ENCODE measurements around the gene DIP2C. TPM values are rescaled to one million over a fixed set of nuclear protein-coding genes. Genes with fewer than 3 reads are reported as not detected.

Gene DIP2C
- polyA plus RNA-seq, 1 of the 3 experiments (the other 2 are of a cell fraction): 8.7 TPM

DNA sequence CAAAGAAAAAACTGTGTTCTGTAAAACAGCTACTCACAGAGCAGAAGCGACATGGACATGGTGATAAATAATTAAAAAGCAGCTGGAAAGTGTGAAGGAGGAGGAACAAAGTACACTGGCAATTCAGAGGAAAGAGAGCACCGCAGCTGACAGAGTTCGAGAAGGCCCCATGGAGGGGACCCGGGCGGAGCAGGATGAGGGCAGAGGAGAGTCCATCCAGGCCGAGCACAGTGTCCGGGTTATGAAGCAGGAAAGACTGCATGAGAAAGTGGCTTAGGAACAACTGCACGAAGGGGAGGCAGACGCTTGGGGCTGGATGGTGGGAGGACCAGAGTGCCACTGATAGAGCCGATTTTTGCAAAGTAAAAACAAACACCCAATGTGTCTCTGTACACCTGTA lies 368.7 kb downstream of the DIP2C start:
- Histone ChIP-seq H3K4me2 (no peak overlapping the region), H4K20me1 (ENCODE audit: insufficient read depth) (no peaks in the 10 kb centered on the region), H3K27ac (ENCODE audit: low read depth in 2 of 2, low read length in 1 of 2) (no peak overlapping the region), H3K36me3 (replicated peaks in 1 of 2; ENCODE audit: control insufficient read depth in 1 of 2, insufficient read depth in 2 of 2, low read length in 1 of 2) (peaks cover 13 to 16% of the 10 kb centered on the region in 2 experiments), H3K4me1 (ENCODE audit: control insufficient read depth in 1 of 2, insufficient read depth in 2 of 2, low read depth in 1 of 2, low read length in 1 of 2) (peaks cover 2 to 14% of the 10 kb centered on the region in 2 experiments), H3K9me3 (no peaks in the 10 kb centered on the region), H2AFZ (ENCODE audit: low read depth) (no peak overlapping the region), H3K9me2 (no peaks in the 10 kb centered on the region), H3K4me3 (ENCODE audit: low read depth in 2 of 2, low read length in 1 of 2) (no peak overlapping the region), H3K79me2 (ENCODE audit: insufficient read depth) (no peaks in the 10 kb centered on the region), H3K9ac (no peak overlapping the region), H3K27me3 (ENCODE audit: insufficient read depth) (no peaks in the 10 kb centered on the region), H3F3A (replicated peaks; ENCODE audit: insufficient read depth) (peaks cover 13% of the 10 kb centered on the region)
- ChIA-PET POLR2A (no interaction called here), CTCF (no interaction called here)
- TF ChIP-seq TAF1 (IDR thresholded peaks at IDR 0.05; ENCODE audit: borderline replicate concordance, low read depth, low read length) (no peak), MEF2A (IDR thresholded peaks at IDR 0.05; ENCODE audit: borderline replicate concordance, low read depth) (no peak), JUND (IDR thresholded peaks at IDR 0.05) (no peak), TEAD4 (IDR thresholded peaks at IDR 0.05; ENCODE audit: borderline replicate concordance, insufficient read depth) (no peak), EP300 (IDR thresholded peaks at IDR 0.05; ENCODE audit: borderline replicate concordance in 1 of 2, low read depth in 1 of 2, low read length in 1 of 2) (no peak), RXRA (IDR thresholded peaks at IDR 0.05; ENCODE audit: borderline replicate concordance, low read depth) (no peak), NFIC (IDR thresholded peaks at IDR 0.05; ENCODE audit: borderline replicate concordance) (no peak)
- TF ChIP-seq, protein P1, sequence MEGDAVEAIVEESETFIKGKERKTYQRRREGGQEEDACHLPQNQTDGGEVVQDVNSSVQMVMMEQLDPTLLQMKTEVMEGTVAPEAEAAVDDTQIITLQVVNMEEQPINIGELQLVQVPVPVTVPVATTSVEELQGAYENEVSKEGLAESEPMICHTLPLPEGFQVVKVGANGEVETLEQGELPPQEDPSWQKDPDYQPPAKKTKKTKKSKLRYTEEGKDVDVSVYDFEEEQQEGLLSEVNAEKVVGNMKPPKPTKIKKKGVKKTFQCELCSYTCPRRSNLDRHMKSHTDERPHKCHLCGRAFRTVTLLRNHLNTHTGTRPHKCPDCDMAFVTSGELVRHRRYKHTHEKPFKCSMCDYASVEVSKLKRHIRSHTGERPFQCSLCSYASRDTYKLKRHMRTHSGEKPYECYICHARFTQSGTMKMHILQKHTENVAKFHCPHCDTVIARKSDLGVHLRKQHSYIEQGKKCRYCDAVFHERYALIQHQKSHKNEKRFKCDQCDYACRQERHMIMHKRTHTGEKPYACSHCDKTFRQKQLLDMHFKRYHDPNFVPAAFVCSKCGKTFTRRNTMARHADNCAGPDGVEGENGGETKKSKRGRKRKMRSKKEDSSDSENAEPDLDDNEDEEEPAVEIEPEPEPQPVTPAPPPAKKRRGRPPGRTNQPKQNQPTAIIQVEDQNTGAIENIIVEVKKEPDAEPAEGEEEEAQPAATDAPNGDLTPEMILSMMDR (IDR thresholded peaks at IDR 0.05): no peak
- TF ChIP-seq, protein P2, sequence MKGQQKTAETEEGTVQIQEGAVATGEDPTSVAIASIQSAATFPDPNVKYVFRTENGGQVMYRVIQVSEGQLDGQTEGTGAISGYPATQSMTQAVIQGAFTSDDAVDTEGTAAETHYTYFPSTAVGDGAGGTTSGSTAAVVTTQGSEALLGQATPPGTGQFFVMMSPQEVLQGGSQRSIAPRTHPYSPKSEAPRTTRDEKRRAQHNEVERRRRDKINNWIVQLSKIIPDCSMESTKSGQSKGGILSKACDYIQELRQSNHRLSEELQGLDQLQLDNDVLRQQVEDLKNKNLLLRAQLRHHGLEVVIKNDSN (IDR thresholded peaks at IDR 0.05; ENCODE audit: borderline replicate concordance, low read depth): no peak
- DNase-seq: no peak
- WGBS (ENCODE audit: low lambda C conversion rate): 96% methylated on average over 10 of the region's 10 CpGs

DNA sequence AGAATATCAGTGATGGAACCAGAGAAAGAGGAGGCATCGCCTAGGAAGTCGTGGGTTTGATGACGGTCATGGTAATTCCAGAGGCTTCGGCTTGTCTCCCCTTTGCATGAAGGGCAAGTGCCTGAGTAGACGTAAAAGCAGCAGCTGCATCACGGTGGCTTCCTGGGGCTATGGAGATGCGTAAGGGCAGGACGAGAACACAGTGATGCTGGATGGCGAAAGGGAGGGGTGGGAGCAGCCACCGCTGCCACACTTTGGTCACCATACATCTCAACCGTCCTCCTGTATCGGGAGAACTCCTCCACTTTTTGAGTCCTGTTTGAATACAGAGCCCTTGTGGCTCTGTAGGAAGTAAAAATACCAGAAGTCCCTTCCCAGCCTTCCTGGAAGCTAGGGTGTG lies 371.5 kb downstream of the DIP2C start:
- no peak for DNase-seq
- Histone ChIP-seq H3K27ac (ENCODE audit: low read depth in 2 of 2, low read length in 1 of 2) (no peak overlapping the region), H3K4me2 (no peak overlapping the region), H4K20me1 (ENCODE audit: insufficient read depth) (no peaks in the 10 kb centered on the region), H3K4me1 (ENCODE audit: control insufficient read depth in 1 of 2, insufficient read depth in 2 of 2, low read depth in 1 of 2, low read length in 1 of 2) (peaks cover 0 to 8% of the 10 kb centered on the region in 2 experiments; a peak in 2 of 4 replicates), H3K9ac (no peak overlapping the region), H3K36me3 (replicated peaks in 1 of 2; ENCODE audit: control insufficient read depth in 1 of 2, insufficient read depth in 2 of 2, low read length in 1 of 2) (peaks cover 6 to 16% of the 10 kb centered on the region in 2 experiments), H3K79me2 (ENCODE audit: insufficient read depth) (no peaks in the 10 kb centered on the region), H3K9me3 (no peaks in the 10 kb centered on the region), H3K9me2 (no peaks in the 10 kb centered on the region), H3K4me3 (ENCODE audit: low read depth in 2 of 2, low read length in 1 of 2) (no peak overlapping the region), H2AFZ (ENCODE audit: low read depth) (no peak overlapping the region), H3F3A (replicated peaks; ENCODE audit: insufficient read depth) (no peaks in the 10 kb centered on the region), H3K27me3 (ENCODE audit: insufficient read depth) (no peaks in the 10 kb centered on the region)
- WGBS (ENCODE audit: low lambda C conversion rate): 97% methylated on average over 12 of the region's 12 CpGs
- ChIA-PET CTCF (no interaction called here), POLR2A (no interaction called here)
- TF ChIP-seq, protein P3, sequence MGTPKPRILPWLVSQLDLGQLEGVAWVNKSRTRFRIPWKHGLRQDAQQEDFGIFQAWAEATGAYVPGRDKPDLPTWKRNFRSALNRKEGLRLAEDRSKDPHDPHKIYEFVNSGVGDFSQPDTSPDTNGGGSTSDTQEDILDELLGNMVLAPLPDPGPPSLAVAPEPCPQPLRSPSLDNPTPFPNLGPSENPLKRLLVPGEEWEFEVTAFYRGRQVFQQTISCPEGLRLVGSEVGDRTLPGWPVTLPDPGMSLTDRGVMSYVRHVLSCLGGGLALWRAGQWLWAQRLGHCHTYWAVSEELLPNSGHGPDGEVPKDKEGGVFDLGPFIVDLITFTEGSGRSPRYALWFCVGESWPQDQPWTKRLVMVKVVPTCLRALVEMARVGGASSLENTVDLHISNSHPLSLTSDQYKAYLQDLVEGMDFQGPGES (IDR thresholded peaks at IDR 0.05; ENCODE audit: low read depth, low read length): no peak
- TF ChIP-seq, protein P4, sequence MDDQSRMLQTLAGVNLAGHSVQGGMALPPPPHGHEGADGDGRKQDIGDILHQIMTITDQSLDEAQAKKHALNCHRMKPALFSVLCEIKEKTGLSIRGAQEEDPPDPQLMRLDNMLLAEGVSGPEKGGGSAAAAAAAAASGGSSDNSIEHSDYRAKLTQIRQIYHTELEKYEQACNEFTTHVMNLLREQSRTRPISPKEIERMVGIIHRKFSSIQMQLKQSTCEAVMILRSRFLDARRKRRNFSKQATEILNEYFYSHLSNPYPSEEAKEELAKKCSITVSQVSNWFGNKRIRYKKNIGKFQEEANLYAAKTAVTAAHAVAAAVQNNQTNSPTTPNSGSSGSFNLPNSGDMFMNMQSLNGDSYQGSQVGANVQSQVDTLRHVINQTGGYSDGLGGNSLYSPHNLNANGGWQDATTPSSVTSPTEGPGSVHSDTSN (IDR thresholded peaks at IDR 0.05): no peak
- no peak for TF ChIP-seq FOSL2 (IDR thresholded peaks at IDR 0.05; ENCODE audit: borderline replicate concordance, low read depth)
- TF ChIP-seq MEF2A (IDR thresholded peaks at IDR 0.05; ENCODE audit: borderline replicate concordance, low read depth): no peak
- TF ChIP-seq RAD21 (IDR thresholded peaks at IDR 0.05; ENCODE audit: low read length): no peak
- no peak for TF ChIP-seq MXI1 (IDR thresholded peaks at IDR 0.05; ENCODE audit: low read depth, low read length)
- TF ChIP-seq RXRA (IDR thresholded peaks at IDR 0.05; ENCODE audit: borderline replicate concordance, low read depth): no peak
- TF ChIP-seq, protein P5, sequence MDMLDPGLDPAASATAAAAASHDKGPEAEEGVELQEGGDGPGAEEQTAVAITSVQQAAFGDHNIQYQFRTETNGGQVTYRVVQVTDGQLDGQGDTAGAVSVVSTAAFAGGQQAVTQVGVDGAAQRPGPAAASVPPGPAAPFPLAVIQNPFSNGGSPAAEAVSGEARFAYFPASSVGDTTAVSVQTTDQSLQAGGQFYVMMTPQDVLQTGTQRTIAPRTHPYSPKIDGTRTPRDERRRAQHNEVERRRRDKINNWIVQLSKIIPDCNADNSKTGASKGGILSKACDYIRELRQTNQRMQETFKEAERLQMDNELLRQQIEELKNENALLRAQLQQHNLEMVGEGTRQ (IDR thresholded peaks at IDR 0.05; ENCODE audit: borderline replicate concordance, low read depth, low read length): no peak
- TF ChIP-seq EP300 (IDR thresholded peaks at IDR 0.05; ENCODE audit: borderline replicate concordance in 1 of 2, low read depth in 1 of 2, low read length in 1 of 2): no peak
